SHP77 treated with DMSO at 0.1 percent for 48 hours (cell line): ENCODE results near the gene VAPA.

Source experiments
- DNase-seq: peaks from one replicate; lab custom pipeline; 2025; lab: John Stamatoyannopoulos, UW

The VAPA gene, protein sequence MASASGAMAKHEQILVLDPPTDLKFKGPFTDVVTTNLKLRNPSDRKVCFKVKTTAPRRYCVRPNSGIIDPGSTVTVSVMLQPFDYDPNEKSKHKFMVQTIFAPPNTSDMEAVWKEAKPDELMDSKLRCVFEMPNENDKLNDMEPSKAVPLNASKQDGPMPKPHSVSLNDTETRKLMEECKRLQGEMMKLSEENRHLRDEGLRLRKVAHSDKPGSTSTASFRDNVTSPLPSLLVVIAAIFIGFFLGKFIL

DNA sequence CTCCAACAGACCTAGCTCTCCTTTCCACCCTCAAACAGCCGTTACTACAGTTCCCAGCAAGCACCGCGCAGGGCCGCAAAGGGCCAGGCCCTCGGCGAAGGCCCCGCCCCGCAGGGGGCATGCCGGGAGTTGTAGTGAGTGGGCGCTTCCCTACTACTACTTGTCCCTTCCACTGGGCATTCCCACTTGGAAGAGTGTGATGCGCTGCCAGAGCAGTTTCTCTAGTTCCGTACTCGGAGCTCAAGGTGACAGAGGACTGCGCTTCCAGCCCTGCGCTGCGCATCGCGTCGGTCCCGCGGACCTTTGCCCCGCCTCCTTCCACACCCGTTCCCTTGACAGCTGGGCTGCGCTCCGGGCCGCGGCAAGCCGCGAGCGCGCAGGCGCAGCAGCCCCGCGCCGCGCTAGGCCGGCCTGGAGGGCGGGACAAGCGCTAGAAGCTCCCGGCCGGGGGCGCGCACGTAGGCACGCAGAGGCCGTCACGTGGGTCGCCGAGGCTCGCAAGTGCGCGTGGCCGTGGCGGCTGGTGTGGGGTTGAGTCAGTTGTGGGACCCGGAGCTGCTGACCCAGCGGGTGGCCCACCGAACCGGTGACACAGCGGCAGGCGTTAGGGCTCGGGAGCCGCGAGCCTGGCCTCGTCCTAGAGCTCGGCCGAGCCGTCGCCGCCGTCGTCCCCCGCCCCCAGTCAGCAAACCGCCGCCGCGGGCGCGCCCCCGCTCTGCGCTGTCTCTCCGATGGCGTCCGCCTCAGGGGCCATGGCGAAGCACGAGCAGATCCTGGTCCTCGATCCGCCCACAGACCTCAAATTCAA is at the start of gene VAPA:
TSS of gene VAPA (plus strand) at position 491 of the 808 bp plus-strand sequence. CDS start at position 732, 241 bp downstream.
- DNase-seq, result peak; percentile 83

DNA sequence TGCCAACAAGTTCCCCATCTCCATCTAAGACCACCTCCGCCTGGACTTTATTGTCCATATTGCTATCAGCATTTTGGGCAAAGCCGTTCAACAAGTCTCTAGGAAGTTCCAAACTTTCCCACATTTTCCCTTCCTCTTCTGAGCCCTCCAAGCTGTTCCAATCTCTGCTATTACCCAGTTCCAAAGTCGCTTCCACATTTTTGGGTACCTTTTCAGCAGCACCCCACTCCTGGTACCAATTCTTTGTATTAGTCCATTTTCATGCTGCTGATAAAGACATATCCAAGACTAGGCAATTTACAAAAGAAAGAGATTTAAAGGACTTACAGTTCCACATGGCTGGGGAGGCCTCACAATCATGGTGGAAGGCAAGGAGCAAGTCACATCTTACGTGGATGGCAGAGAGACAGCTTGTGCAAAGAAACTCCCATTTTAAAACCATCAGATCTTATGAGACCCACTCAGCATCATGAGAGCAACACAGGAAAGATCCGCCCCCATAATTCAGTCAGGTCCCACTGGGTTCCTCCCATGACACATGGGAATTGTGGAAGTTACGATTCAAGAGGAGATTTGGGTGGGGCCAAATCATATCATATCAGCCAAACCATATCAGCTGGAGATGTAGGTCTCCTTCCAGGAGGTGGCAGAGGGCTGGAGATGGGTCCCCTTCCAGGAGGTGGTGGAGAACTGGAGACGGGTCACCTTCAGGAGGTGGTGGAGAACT is 47.9 kb upstream of the VAPA start:
- no peak for DNase-seq

DNA sequence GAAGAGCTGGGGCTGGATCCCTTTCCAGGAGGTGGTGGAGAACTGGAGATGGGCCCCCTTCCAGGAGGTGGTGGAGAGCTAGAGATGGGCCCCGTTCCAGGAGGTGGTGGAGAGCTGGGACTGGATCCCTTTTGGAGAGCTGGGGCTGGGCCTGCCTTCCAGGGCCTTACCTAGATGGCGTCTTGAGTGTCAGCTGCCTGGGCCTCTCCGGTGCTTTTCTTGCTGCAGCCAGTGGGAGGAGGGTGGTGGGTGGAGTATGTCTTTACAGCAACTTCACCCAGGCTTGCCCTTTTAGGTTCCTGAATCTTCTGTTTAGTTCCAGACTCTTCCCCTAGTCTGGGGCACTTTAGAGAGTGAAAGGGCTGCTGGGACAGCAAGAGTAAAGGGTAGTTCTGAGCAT is 47.2 kb upstream of the VAPA start:
- DNase-seq, result no peak

DNA sequence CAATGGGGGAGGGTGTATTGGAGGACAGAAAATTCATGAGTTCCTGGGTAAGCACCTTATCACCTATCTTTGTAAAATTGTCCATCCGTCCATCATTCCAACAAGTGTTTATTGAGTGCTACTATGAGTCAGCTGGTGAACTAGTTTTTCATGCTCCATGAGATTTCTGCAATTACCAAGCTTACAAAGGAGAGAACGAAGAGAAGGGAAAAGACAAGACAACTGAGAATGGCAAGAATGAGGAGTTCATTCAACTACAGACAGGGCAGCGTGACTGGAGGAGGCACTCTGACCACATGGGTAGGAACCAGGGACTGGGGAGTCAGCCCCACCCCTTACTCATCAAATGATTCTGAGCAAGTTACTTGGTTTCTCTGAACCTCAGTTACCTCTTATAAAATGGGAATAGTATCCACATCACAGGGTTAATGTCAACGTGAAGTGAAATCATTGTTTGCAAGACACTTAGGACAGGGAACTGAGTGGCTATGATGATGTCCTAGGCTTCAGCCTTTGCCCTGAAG is 46.7 kb upstream of the VAPA start:
- no peak for DNase-seq

DNA sequence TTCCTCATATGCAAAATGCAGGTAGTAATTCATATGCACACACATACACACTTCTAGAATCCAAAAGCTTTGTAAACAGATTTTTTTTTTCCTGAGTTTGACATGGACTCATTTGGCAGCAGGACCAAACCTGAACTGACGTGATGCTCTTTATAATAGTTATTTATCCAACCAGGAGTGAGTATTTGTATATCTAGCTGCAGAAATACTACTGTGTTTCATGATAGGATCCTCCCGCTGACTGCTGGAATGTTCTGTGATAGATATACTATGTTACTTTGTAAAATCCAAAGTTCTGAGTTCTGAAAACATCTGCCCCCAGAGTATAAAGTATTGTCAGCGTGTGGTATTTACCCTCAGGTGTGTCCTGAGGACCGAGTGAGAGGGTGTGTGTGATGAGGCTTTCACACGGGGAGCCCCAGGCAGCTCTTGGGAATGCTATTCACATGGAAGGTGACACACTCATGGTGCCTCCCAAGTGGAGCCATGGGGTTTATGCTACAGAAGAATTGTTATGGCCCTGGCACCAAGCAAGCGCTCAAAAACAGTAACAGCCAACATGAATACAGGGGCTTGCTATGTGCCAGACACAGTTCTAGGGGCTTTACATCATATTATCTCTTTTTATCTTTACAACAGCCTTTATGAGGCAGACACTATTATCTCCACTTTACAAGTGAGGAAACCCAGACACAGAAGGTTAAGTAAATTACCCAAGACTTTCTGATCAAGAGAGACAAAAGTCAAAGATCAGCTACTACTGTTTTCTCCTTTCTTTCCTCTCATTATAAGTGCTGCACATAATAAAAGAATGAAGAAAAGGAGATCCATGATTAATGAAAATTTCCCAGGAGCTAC is 44.7 kb upstream of the VAPA start:
- DNase-seq, result no peak

DNA sequence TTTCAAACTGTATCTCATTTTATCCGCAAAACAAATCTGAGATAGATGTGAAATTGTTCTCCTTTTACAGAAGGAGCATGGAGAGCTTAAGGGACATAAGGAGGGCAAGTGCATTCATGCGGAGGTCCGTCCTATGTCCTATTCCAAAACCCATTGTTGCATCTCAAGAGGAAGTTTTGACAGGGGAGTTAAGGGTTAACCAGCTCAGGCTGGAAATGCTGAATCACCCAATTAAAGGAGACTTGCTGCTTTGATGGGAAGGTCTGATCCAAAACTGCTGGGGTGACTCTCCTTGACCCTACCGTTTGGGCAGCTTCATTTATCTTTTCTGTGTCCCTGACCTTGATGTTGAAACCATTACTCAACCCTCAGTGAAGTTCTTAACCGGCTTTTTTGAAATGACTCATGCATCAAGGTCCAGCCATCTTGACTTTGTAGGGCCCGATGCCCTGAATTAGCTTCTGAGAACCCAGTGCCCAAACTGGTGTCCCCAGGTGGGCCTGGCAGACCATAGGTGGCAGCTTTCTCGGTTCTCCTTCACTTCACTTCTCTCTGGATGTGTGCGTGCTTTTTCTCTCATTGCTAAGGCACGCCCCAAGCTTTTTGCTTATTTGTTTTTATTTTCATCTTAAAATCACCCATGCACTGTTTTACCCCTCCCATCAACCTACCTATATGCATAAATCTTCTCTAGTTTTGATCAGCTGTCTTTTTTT is 43.9 kb upstream of the VAPA start:
- DNase-seq, result no peak

DNA sequence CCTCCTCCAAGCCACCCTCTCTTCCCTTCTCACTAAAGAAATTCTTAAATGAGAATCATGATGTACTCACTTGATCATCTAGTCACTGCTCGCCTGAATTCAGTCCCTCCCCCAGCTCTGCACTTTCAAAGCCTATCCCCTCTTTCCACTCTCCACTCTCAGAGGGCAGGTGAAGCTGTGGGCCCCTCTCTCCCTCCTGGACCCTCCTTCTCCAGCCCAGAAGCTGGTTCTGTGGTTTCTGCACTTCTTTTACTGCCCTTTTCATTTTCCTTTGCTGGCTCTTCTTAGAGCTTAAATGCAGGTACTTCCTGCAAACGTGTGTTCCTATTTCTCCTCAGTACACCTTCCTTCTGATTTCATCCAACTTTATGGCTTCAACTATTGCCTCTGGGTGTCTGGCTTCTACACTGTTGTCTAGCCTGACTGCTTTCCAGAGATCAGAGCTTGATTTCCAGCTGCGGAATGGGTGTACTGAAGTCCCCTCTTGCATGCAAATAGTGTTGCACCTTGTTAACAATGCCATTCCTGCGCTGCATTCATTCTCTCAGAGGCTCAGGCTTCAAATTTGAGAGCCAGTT is 43.3 kb upstream of the VAPA start:
- no peak for DNase-seq

DNA sequence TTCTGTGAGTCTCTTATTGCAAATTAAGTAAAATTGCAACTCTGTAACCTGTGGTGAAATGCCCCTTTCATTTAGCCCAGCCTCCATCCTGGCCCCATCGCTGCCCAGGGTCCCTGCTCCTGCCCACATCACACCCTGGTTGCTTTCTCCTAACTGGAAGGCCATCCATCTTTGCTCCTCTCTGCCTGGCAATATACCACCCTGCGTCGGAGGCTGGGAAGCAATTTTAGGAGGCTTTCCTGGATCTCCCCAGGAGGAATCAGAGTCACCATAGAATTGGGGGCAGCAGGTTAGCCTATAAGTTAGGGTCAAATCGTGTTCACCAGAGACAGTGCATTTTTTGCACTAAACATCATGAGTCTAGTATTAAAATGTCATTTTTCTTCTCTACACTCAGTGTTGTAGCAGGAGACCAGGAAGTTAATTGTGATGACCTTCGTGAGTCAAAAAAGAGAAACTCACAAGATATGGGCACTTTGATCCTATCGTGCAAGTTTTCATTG is 42.5 kb upstream of the VAPA start:
- no peak for DNase-seq

DNA sequence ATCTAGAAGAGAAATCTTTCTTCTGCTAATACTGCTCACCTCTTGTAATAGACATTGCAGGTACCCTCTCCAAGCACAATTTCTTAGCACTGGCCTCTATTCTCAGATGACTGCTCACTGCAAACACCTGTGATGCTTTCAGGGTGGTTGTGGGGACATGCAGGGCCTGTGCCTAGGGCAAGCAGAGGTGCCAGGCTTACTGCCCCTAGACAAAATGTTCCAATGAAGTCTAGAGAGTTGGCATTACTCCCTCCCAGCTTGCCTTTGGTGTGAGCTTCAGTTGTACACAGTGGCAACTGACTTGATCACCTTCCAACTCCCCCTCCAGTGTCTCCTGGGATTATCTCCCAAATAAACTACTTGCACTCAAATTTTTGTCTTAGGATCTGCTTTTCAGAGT is 41.0 kb upstream of the VAPA start:
- DNase-seq, result no peak

DNA sequence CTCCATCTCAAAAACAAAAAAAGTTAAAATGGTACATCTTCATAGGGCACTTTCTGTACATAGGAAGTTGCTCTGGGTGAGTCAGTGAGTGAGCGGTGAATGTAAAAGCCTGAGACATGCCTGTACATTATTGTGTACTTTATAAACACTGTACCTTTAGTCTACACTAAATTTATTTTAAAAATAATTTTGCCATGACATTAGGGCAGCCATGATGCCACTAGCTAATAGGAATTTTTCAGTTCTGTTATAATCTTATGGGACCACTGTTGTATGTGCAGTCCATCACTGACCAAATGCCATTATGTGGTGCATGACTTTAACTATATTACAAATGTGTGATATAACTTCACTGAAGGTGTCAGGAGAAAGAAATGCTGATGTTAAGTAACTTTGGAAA is 39.1 kb upstream of the VAPA start:
- no peak for DNase-seq

DNA sequence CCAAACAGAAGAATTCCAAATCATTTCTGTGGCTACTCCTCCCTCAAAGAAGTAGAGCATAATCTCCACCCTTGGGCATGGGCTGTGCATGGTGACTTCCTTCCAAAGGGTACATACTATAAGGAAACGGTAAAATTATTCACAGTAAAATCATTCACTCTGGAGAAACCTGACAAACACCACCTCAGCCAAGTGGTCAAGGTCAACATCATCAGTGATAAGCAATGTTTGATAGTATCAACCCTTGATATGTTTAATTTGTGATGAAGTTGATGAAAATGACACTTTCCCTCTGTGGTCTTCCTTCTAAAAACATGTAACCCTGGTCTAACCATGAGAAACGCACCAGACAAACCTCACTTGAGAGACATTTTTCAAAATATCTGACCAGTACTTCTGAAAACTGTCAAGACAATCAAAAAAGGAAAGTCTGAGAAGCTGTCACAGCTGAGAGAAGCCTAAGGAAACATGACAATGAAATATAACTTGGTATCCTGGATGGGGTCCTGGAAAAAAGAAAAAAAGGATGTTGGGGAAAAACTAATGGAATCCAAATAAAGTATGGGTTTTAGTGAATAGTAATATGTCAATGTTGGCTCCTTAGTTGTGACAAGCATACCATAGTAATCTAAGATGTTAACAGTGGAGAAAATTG is 37.5 kb upstream of the VAPA start:
- no peak for DNase-seq

DNA sequence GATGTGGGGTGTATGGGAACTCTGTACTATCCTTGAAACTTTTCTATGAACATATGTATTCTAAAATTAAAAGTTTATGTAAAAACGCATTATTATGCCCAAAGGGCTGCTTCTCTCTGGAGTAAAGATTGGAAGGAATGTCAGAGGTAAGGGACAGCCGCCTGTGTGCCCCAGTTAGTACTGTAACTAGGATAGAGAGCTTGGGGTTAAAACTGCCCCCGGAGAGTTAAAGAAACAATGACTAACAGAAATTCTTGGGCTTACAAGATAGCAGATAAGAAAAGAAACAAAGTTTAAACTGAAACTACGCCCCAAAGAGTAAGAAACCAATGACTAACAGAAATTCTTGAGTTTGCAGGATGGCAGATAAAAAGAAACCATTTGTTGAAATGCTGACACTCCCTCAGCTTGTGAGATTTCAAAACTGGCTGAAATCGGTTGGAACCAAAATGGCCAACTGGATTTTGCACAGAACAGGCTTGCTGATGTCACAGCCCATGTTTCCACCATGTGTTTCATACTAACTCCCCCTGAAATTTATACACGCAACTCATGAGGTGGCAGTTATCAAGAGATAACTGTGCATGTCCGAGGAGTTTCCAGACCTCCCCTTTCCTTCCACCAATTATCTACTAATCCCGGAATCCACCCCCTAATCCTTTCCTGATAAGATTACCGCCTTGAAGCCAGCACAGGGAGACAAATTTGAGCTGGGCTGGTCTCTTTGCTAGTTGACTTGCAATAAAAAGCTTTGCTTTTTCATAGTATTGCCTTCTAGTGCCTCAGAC is 36.8 kb upstream of the VAPA start:
- no peak for DNase-seq

DNA sequence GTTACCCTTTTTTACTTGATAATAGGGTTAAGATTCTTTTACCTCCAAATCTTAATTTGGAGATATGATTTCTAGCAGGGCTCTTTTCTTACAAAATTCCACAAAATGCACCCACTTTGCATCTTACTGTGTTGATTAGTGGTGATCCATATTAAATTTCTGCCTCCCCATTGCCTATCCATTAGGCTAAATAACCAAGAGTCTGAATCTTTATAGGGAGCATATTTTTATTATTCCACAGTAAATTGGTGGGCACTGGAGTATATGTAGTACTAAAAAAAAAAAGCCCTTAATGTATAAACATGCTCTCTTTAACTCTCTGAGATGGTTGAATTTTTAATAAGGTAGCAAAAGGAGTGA is 36.2 kb upstream of the VAPA start:
- no peak for DNase-seq

DNA sequence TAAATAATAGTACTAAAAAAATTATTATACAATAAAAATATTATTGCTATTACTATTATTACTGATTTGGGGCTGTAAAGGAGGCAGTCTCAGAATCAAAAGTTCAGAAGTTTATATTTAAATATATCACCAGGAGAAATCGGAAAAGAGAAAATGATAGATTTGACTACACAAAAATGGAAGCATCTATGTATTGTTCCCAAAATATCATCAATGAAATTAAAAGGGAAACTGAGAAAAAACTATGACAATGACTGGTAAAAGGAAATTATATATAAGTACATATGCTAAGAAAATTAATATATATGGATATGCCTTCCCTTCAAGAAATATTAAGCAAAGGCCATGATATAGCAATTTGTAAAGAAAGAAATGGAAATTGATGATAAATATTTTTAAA is 35.7 kb upstream of the VAPA start:
- no peak for DNase-seq

DNA sequence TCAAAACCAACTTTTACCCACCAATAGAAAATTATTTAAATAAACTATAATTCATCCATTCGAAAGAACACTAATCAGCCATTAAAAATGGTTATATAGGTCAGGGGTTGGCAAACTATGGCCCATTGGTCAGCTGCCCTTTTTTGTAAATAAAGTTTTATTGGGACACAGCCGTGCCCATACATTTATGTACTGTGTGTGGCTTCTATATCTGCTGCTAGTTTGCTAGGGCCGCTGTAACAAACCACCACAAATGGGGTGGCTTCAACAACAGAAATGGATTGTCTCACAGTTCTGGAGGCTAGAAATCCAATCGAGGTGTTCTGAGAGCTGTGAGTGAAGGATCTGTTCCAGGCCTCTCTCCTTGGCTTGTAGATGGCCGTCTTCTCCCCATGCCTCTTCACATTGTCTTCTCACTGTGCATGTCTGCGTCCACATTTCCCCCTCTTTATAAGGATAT is 35.0 kb upstream of the VAPA start:
- DNase-seq, result no peak

DNA sequence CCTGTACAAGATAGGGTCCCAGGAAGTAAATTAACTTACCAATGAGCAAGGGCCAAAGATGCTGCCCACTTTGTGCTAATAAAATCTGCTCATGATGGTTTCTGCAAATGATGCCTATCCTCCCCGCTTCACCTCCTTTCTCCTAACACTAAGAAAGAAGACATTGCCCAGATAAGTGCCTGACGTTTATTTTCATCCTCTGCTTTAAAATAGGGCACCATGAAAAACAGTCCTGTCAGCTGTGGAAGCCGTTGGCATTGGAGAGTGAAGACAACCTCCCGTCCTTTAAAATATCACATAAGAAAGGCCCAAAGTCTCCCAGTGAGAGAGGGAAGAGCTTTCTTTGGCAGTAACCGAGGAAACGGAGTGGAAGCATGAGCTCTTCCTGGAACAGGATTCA is 29.7 kb upstream of the VAPA start:
- DNase-seq, result no peak

DNA sequence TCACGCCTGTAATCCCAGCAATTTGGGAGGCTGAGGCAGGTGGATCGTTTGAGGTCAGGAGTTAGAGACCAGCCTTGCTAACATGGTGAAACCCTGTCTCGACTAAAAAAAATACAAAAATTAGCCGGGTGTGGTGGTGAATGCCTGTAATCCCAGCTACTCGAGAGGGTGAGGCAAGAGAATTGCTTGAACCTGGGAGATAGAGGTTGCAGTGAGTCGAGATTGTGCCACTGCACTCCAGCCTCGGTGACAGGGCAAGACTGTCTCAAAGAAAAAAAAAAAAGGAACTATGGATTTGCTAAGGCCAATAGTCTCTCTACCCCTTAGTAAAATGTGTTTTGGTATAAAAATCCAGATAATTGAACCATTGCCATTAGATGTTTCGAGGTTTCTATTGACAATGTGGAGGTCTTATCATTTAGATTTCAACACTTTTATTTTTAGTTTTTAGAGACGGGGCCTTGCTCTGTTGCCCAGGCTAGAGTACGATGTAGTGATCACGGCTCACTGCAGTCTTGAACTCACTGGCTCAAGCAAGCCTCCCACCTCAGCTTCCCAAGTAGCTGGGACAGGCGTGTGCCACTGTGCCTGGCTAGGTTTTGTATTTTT is 29.2 kb upstream of the VAPA start:
- no peak for DNase-seq

DNA sequence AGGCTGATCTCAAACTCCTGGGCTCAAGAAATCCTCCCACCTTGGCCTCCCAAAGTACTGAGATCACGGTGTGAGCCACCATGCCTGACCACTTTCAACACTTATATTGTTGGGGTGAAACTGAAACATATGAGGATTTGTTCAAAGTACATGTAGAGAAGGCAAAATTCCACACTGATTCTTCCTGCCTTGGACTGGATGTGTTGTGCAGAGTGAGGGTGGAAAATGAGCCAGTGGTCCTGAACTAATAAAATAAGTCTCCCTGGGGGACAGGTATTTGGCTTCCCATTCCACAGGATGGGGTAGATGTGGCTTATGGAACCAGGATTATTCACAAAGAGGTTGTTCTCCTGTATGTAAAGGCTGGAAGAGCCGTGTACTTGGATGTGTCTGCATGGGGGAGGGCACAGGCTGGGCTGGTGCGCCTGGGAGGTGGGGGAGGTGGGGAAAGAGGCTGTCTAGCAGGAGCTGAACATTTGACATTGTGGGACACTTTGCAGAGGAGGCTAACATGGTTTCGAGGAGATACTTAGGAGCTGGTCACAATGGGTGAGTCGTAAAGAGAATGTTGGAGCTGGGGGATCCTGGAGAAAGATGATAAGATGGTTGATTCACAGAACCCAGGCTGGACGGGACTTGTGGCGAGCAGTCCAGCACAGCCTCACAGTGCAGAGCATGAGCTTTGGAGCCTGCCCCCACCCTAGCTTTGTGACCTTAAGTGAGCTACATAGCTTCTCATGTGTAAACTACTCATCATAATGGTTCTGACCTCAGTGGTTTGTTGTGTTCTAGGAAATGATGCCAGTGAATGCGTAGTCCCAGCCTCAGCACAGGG is 28.4 kb upstream of the VAPA start, which contains the start of gene TXNDC2:
TSS of gene TXNDC2 (plus strand) at position 804 of the 835 bp plus-strand sequence. CDS start 708 bp downstream, outside the sequence.
- no peak for DNase-seq
